Measurements from ENCODE around the gene STAP2.
"Not testable (repeated sequence)": the region's sequence is repeated elsewhere in the genome, so short reads cannot be mapped to it uniquely, and the experiment has no call there.

STAP2 gene

GRCh38 chr19:4297901-4298809, 40.5 kb downstream of the STAP2 start:
- DNase-seq, result peak in 1 of 2 experiments; percentile 13

GRCh38 chr19:4295972-4296771, 42.5 kb downstream of the STAP2 start:
- no peak for DNase-seq

GRCh38 chr19:4294389-4294788, 44.2 kb downstream of the STAP2 start:
- no peak for DNase-seq

GRCh38 chr19:4292515-4292914, 46.1 kb downstream of the STAP2 start:
- no peak for DNase-seq

GRCh38 chr19:4291184-4291732, 47.4 kb downstream of the STAP2 start:
- no peak for DNase-seq

GRCh38 chr19:4288091-4288777, 50.4 kb downstream of the STAP2 start:
- no peak for DNase-seq

- DNase-seq, result not testable (repeated sequence)
Measured at GRCh38 chr19:4286141-4286540, 52.5 kb downstream of the STAP2 start.

GRCh38 chr19:4284974-4285373, 53.7 kb downstream of the STAP2 start:
- no peak for DNase-seq

GRCh38 chr19:4284176-4284958, 54.3 kb downstream of the STAP2 start:
- no peak for DNase-seq

- DNase-seq, result no peak
Measured at GRCh38 chr19:4279530-4280422, 58.9 kb downstream of the STAP2 start.

- DNase-seq, result no peak
Measured at GRCh38 chr19:4279267-4279529, 59.4 kb downstream of the STAP2 start.

- DNase-seq, result no peak
Measured at GRCh38 chr19:4278419-4279266, 60.0 kb downstream of the STAP2 start, which contains the start of gene SHD. Gene SHD (plus strand): TSS chr19:4279266. CDS start chr19:4280064, 798 bp downstream.

GRCh38 chr19:4278010-4278409, 60.6 kb downstream of the STAP2 start:
- DNase-seq, result no peak

- no peak for DNase-seq
Measured at GRCh38 chr19:4277191-4277696, 61.4 kb downstream of the STAP2 start.

- not testable (repeated sequence) for DNase-seq
Measured at GRCh38 chr19:4274321-4274686, 64.3 kb downstream of the STAP2 start.

Measured in stimulated activated CD4-positive, alpha-beta T cell treated with anti-CD3 and anti-CD28 coated beads, Interleukin-4, amount 100 ng/mL, for 4 hours (primary cell).